ENCODE measurements around the gene ITGB1BP1.

ITGB1BP1 gene

GRCh38 chr2:9384521-9384920 is 38.8 kb downstream of the ITGB1BP1 start:
- Histone ChIP-seq H3K9ac (ENCODE audit: low read length) (no peak overlapping the region), H3K9me3 (ENCODE audit: low read length) (no peaks in the 10 kb centered on the region), H3K4me1 (ENCODE audit: insufficient read depth, low read length, severe bottlenecking) (no peaks in the 10 kb centered on the region), H3F3A (ENCODE audit: insufficient read depth, low read length) (no peaks in the 10 kb centered on the region), H3K4me3 (ENCODE audit: low read depth, low read length, poor library complexity, severe bottlenecking) (no peak overlapping the region), H3K27me3 (ENCODE audit: insufficient read depth, low read length) (peaks cover 10% of the 10 kb centered on the region; the same call in 1 of the 2 replicates), H2AFZ (ENCODE audit: low read length) (no peak overlapping the region), H3K27ac (ENCODE audit: low read depth, low read length, poor library complexity, severe bottlenecking) (no peak overlapping the region), H3K4me2 (ENCODE audit: low read length) (no peak overlapping the region), H3K9me2 (ENCODE audit: low read depth, low read length) (no peaks in the 10 kb centered on the region), H3K79me2 (ENCODE audit: insufficient read depth, low read length) (no peaks in the 10 kb centered on the region), H4K20me1 (ENCODE audit: insufficient read depth, low read length) (no peaks in the 10 kb centered on the region), H3K36me3 (ENCODE audit: insufficient read depth, low read length) (no peaks in the 10 kb centered on the region)
- TF ChIP-seq CTCF (IDR thresholded peaks at IDR 0.05; ENCODE audit: low read length) (no peak), EZH2 (IDR thresholded peaks at IDR 0.05; ENCODE audit: borderline replicate concordance, low read length) (no peak)

DNA sequence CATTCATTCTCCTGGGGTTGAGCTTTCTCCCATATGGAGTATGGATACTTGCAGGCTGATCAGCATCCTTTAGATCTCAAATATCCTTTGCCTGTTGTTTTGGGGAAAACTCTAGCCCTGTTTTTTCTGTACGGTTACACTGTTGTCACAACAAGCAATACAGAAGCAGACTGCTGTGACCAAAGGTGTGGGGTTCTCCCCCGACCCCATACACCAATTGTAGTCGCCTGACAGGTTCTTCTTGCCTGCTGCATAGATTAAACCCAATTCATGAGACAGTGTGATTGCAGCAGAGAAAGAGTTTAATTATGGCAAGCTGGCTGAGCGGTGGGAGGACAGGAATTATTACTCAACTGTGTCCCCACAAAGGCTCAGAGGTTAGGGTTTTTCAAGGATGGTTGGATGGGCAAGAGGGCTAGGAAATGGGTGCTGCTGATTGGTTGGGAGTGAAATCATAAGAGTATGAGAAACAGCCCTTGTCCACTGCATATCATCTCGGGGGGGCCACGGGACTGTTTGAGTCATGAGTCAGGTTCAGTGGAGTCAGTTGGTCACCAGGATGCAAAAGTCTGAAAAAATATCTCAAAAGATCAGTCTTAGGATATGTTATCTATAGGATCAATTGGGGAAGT is 40.6 kb downstream of the ITGB1BP1 start:
- no peaks in the 10 kb centered on the region for H3K4me1 ChIP-seq (ENCODE audit: insufficient read depth, low read length, severe bottlenecking)
- H3K4me2 ChIP-seq (ENCODE audit: low read length) = no peak overlapping the region
- no peaks in the 10 kb centered on the region for H3F3A ChIP-seq (ENCODE audit: insufficient read depth, low read length)
- H2AFZ ChIP-seq (ENCODE audit: low read length) = no peak overlapping the region
- H3K9ac ChIP-seq (ENCODE audit: low read length) = no peak overlapping the region
- no peaks in the 10 kb centered on the region for H3K9me3 ChIP-seq (ENCODE audit: low read length)
- H3K27ac ChIP-seq (ENCODE audit: low read depth, low read length, poor library complexity, severe bottlenecking) = no peak overlapping the region
- no peaks in the 10 kb centered on the region for H3K79me2 ChIP-seq (ENCODE audit: insufficient read depth, low read length)
- H4K20me1 ChIP-seq (ENCODE audit: insufficient read depth, low read length) = no peaks in the 10 kb centered on the region
- H3K9me2 ChIP-seq (ENCODE audit: low read depth, low read length) = no peaks in the 10 kb centered on the region
- H3K4me3 ChIP-seq (ENCODE audit: low read depth, low read length, poor library complexity, severe bottlenecking) = no peak overlapping the region
- no peaks in the 10 kb centered on the region for H3K36me3 ChIP-seq (ENCODE audit: insufficient read depth, low read length)
- TF ChIP-seq EZH2 (IDR thresholded peaks at IDR 0.05; ENCODE audit: borderline replicate concordance, low read length) (no peak), CTCF (IDR thresholded peaks at IDR 0.05; ENCODE audit: low read length) (no peak)
- peaks cover 10% of the 10 kb centered on the region; the same call in 1 of the 2 replicates for H3K27me3 ChIP-seq (ENCODE audit: insufficient read depth, low read length)

GRCh38 chr2:9380702-9381628 is 42.4 kb downstream of the ITGB1BP1 start:
- TF ChIP-seq CTCF (IDR thresholded peaks at IDR 0.05; ENCODE audit: low read length) (no peak), EZH2 (IDR thresholded peaks at IDR 0.05; ENCODE audit: borderline replicate concordance, low read length) (no peak)
- no peaks in the 10 kb centered on the region for H3K9me2 ChIP-seq (ENCODE audit: low read depth, low read length)
- H3K9me3 ChIP-seq (ENCODE audit: low read length) = no peaks in the 10 kb centered on the region
- H3K4me1 ChIP-seq (ENCODE audit: insufficient read depth, low read length, severe bottlenecking) = no peaks in the 10 kb centered on the region
- no peak overlapping the region for H2AFZ ChIP-seq (ENCODE audit: low read length)
- H3K36me3 ChIP-seq (ENCODE audit: insufficient read depth, low read length) = no peaks in the 10 kb centered on the region
- H3K9ac ChIP-seq (ENCODE audit: low read length) = no peak overlapping the region
- H3K4me2 ChIP-seq (ENCODE audit: low read length) = no peak overlapping the region
- H3K27ac ChIP-seq (ENCODE audit: low read depth, low read length, poor library complexity, severe bottlenecking) = no peak overlapping the region
- H3F3A ChIP-seq (ENCODE audit: insufficient read depth, low read length) = no peaks in the 10 kb centered on the region
- 0 out of 2 replicates have a peak, but pooled peaks cover 10% of the 10 kb centered on the region for H3K27me3 ChIP-seq (ENCODE audit: insufficient read depth, low read length)
- no peaks in the 10 kb centered on the region for H4K20me1 ChIP-seq (ENCODE audit: insufficient read depth, low read length)
- H3K4me3 ChIP-seq (ENCODE audit: low read depth, low read length, poor library complexity, severe bottlenecking) = no peak overlapping the region
- no peaks in the 10 kb centered on the region for H3K79me2 ChIP-seq (ENCODE audit: insufficient read depth, low read length)

Measured in OCI-LY1 (cell line).